ENCODE data around the gene WDR45B.

Gene WDR45B

GRCh38 chr17:82675476-82676245 is 27.4 kb upstream of the WDR45B start:
- no peak for DNase-seq

- peak; percentile 15 for DNase-seq
Observed at GRCh38 chr17:82674656-82675475, 26.6 kb upstream of the WDR45B start.

GRCh38 chr17:82670661-82671450 is 22.6 kb upstream of the WDR45B start:
- DNase-seq, result no peak

- peak; percentile 38 for DNase-seq
Observed at GRCh38 chr17:82668631-82669099, 20.4 kb upstream of the WDR45B start.

- DNase-seq, result no peak
Observed at GRCh38 chr17:82668024-82668630, 19.9 kb upstream of the WDR45B start.

- DNase-seq, result no peak
Observed at GRCh38 chr17:82667668-82668000, 19.4 kb upstream of the WDR45B start.

- DNase-seq, result no peak
Observed at GRCh38 chr17:82666931-82667667, 18.9 kb upstream of the WDR45B start.

- DNase-seq, result no peak
Observed at GRCh38 chr17:82665891-82666290, 17.6 kb upstream of the WDR45B start.

GRCh38 chr17:82665217-82665616 is 17.0 kb upstream of the WDR45B start:
- DNase-seq, result no peak

- DNase-seq, result no peak
Observed at GRCh38 chr17:82664701-82665182, 16.5 kb upstream of the WDR45B start.

- no peak for DNase-seq
Observed at GRCh38 chr17:82664276-82664575, 16.0 kb upstream of the WDR45B start.

- no peak for DNase-seq
Observed at GRCh38 chr17:82663381-82664275, 15.4 kb upstream of the WDR45B start.

GRCh38 chr17:82662711-82663261 is 14.5 kb upstream of the WDR45B start:
- DNase-seq, result no peak

GRCh38 chr17:82661717-82662683 is 13.8 kb upstream of the WDR45B start:
- DNase-seq, result no peak

- DNase-seq, result no peak
Observed at GRCh38 chr17:82659886-82660285, 11.6 kb upstream of the WDR45B start.

- DNase-seq, result no peak
Observed at GRCh38 chr17:82658796-82659452, 10.7 kb upstream of the WDR45B start.

GRCh38 chr17:82658331-82658730 is 10.1 kb upstream of the WDR45B start:
- no peak for DNase-seq

GRCh38 chr17:82657926-82658325 is 9.7 kb upstream of the WDR45B start:
- DNase-seq, result no peak

GRCh38 chr17:82656266-82656665 is 8.0 kb upstream of the WDR45B start:
- no peak for DNase-seq
